ENCODE results near the gene PDE9A. TPM values are rescaled to one million over a fixed set of nuclear protein-coding genes. Genes with fewer than 3 reads are reported as not detected.

PDE9A gene
- polyA plus RNA-seq, 1 experiment, result 0.09 TPM

- no peak for DNase-seq (ENCODE audit: low read depth)
- TF ChIP-seq CTCF (IDR thresholded peaks at IDR 0.05; ENCODE audit: insufficient read depth, low read depth, low read length), result no peak
- no peaks in the 10 kb centered on the region for H3K36me3 ChIP-seq (ENCODE audit: control insufficient read depth, insufficient read depth, low read length)
- POLR2A ChIA-PET, result no interaction called here
- CTCF ChIA-PET, result interaction anchor here (0.7 kb wide), 1 partner anchor 155 kb away, joined by 3 read pairs; no protein-coding TSS in a partner anchor
- H3K4me3 ChIP-seq (ENCODE audit: low read depth, low read length), result no peak overlapping the region
- peaks cover 14% of the 10 kb centered on the region for H3K27me3 ChIP-seq (ENCODE audit: control insufficient read depth, insufficient read depth, low read length)
Measured at GRCh38 chr21:42785666-42786427, 132.4 kb downstream of the PDE9A start.

- DNase-seq (ENCODE audit: low read depth), result no peak
- no peak for TF ChIP-seq CTCF (IDR thresholded peaks at IDR 0.05; ENCODE audit: insufficient read depth, low read depth, low read length)
- H3K36me3 ChIP-seq (ENCODE audit: control insufficient read depth, insufficient read depth, low read length), result no peaks in the 10 kb centered on the region
- CTCF ChIA-PET, result interaction anchor here (0.7 kb wide), 1 partner anchor 156 kb away, joined by 3 read pairs; no protein-coding TSS in a partner anchor
- H3K27me3 ChIP-seq (ENCODE audit: control insufficient read depth, insufficient read depth, low read length), result peaks cover 9% of the 10 kb centered on the region
- POLR2A ChIA-PET, result no interaction called here
- H3K4me3 ChIP-seq (ENCODE audit: low read depth, low read length), result no peak overlapping the region
Measured at GRCh38 chr21:42786884-42787283, 133.5 kb downstream of the PDE9A start.

GRCh38 chr21:42787613-42788012, 134.2 kb downstream of the PDE9A start:
- peaks cover 4% of the 10 kb centered on the region; the same call in 1 of the 2 replicates for H3K27me3 ChIP-seq (ENCODE audit: control insufficient read depth, insufficient read depth, low read length)
- no peak overlapping the region for H3K4me3 ChIP-seq (ENCODE audit: low read depth, low read length)
- H3K36me3 ChIP-seq (ENCODE audit: control insufficient read depth, insufficient read depth, low read length), result no peaks in the 10 kb centered on the region
- ChIA-PET CTCF (no interaction called here), POLR2A (no interaction called here)
- TF ChIP-seq CTCF (IDR thresholded peaks at IDR 0.05; ENCODE audit: insufficient read depth, low read depth, low read length), result no peak
- DNase-seq (ENCODE audit: low read depth), result no peak

- POLR2A ChIA-PET, result no interaction called here
- CTCF ChIA-PET, result no interaction called here
Measured at GRCh38 chr21:42790520-42791065, 137.2 kb downstream of the PDE9A start.

More at GRCh38 chr21:42790520-42791065, 137.2 kb downstream of the PDE9A start:
- Histone ChIP-seq H3K27me3 (ENCODE audit: control insufficient read depth, insufficient read depth, low read length) (no peaks in the 10 kb centered on the region), H3K36me3 (ENCODE audit: control insufficient read depth, insufficient read depth, low read length) (no peaks in the 10 kb centered on the region), H3K4me3 (ENCODE audit: low read depth, low read length) (no peak overlapping the region)
- no peak for TF ChIP-seq CTCF (IDR thresholded peaks at IDR 0.05; ENCODE audit: insufficient read depth, low read depth, low read length)
- no peak for DNase-seq (ENCODE audit: low read depth)
